ENCODE measurements around the gene PLEKHA7.

PLEKHA7 gene

DNA sequence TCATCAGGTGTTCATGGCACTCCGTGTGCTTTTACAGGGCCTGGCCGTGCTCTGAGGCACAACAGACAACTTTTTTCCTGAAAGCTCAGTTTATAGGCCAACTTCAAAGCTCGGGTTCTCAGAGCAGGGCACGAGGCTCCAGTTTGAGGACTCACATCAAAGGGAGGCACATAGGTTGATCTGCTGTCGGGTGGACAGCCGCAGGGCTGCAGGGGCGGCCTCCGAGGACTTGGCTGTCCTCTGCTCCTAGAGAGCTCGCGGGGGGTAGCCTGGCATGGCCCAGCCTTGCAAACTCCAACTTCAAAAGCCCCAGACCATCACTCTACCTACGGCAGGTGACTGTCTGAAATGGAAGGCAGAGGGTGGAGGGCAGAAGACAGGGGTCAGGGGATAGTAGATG, 244.2 kb downstream of the PLEKHA7 start:
- Histone ChIP-seq H3K4me3 (IDR thresholded peaks at IDR 0.05; ENCODE audit: insufficient read depth, low read depth, low read length) (no peak overlapping the region), H3K79me2 (ENCODE audit: insufficient read depth, low read depth) (no peaks in the 10 kb centered on the region), H2AFZ (ENCODE audit: low read depth) (no peak overlapping the region), H3K4me1 (ENCODE audit: low read depth, poor library complexity, severe bottlenecking) (peaks cover 22% of the 10 kb centered on the region), H4K20me1 (ENCODE audit: insufficient read depth) (no peaks in the 10 kb centered on the region), H3K4me2 (no peak overlapping the region), H3K36me3 (ENCODE audit: insufficient read depth) (no peaks in the 10 kb centered on the region), H3K27me3 (ENCODE audit: insufficient read depth, low read depth) (no peaks in the 10 kb centered on the region), H3K9ac (no peak overlapping the region), H3K27ac (no peak overlapping the region)
- TF ChIP-seq, protein P1, sequence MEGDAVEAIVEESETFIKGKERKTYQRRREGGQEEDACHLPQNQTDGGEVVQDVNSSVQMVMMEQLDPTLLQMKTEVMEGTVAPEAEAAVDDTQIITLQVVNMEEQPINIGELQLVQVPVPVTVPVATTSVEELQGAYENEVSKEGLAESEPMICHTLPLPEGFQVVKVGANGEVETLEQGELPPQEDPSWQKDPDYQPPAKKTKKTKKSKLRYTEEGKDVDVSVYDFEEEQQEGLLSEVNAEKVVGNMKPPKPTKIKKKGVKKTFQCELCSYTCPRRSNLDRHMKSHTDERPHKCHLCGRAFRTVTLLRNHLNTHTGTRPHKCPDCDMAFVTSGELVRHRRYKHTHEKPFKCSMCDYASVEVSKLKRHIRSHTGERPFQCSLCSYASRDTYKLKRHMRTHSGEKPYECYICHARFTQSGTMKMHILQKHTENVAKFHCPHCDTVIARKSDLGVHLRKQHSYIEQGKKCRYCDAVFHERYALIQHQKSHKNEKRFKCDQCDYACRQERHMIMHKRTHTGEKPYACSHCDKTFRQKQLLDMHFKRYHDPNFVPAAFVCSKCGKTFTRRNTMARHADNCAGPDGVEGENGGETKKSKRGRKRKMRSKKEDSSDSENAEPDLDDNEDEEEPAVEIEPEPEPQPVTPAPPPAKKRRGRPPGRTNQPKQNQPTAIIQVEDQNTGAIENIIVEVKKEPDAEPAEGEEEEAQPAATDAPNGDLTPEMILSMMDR (conservative IDR thresholded peaks at IDR 0.05; ENCODE audit: low read depth, low read length) = no peak

DNA sequence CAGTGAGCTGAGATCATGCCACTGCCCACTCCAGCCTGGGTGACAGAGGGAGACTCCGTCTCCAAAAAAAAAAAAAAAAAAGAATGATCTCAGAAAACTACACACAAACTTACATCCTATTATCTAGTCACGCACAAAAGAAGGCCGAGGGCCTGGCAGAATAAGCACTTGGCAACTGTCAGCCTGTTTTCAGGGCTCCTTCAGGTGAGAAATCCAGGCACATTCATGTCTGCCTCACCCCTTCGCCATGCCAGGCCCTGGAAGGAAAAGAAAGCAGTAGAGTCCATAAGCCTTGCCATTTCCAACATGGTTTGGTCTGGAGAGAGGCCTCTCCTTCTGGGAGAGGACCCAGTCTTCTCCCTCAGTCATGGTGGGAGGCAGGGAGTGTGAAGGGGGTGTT, 244.8 kb downstream of the PLEKHA7 start:
- peaks cover 22% of the 10 kb centered on the region for H3K4me1 ChIP-seq (ENCODE audit: low read depth, poor library complexity, severe bottlenecking)
- no peak overlapping the region for H3K4me3 ChIP-seq (IDR thresholded peaks at IDR 0.05; ENCODE audit: insufficient read depth, low read depth, low read length)
- no peak overlapping the region for H3K27ac ChIP-seq
- no peak overlapping the region for H3K9ac ChIP-seq
- TF ChIP-seq, protein P1 (conservative IDR thresholded peaks at IDR 0.05; ENCODE audit: low read depth, low read length) = no peak
- no peaks in the 10 kb centered on the region for H3K79me2 ChIP-seq (ENCODE audit: insufficient read depth, low read depth)
- no peaks in the 10 kb centered on the region for H4K20me1 ChIP-seq (ENCODE audit: insufficient read depth)
- no peaks in the 10 kb centered on the region for H3K27me3 ChIP-seq (ENCODE audit: insufficient read depth, low read depth)
- no peaks in the 10 kb centered on the region for H3K36me3 ChIP-seq (ENCODE audit: insufficient read depth)
- H3K4me2 ChIP-seq = no peak overlapping the region
- no peak overlapping the region for H2AFZ ChIP-seq (ENCODE audit: low read depth)

DNA sequence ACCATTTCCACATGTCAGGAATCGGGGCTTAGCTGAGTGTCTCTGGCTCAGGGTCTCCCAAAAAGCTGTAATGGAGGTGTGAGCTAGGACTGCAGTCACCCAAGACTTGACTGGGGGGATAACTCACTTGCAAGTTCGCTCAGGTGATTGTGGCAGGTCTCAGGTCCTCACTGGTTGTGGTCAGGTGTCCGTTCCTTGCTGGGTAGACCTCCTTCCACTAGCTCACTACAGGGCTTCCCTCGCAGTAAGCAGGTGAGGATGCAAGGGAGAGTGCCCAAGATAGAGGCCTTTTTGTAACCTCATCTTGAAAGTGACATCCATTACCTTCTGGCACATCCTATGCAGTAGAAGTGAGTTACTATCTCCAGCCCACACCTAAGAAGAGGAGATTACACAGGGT, 246.3 kb downstream of the PLEKHA7 start:
- H2AFZ ChIP-seq (ENCODE audit: low read depth) = no peak overlapping the region
- TF ChIP-seq, protein P1 (conservative IDR thresholded peaks at IDR 0.05; ENCODE audit: low read depth, low read length) = no peak
- H3K9ac ChIP-seq = no peak overlapping the region
- H4K20me1 ChIP-seq (ENCODE audit: insufficient read depth) = no peaks in the 10 kb centered on the region
- H3K4me2 ChIP-seq = no peak overlapping the region
- H3K79me2 ChIP-seq (ENCODE audit: insufficient read depth, low read depth) = no peaks in the 10 kb centered on the region
- peaks cover 22% of the 10 kb centered on the region for H3K4me1 ChIP-seq (ENCODE audit: low read depth, poor library complexity, severe bottlenecking)
- H3K4me3 ChIP-seq (IDR thresholded peaks at IDR 0.05; ENCODE audit: insufficient read depth, low read depth, low read length) = no peak overlapping the region
- no peaks in the 10 kb centered on the region for H3K27me3 ChIP-seq (ENCODE audit: insufficient read depth, low read depth)
- H3K36me3 ChIP-seq (ENCODE audit: insufficient read depth) = no peaks in the 10 kb centered on the region
- H3K27ac ChIP-seq = no peak overlapping the region

GRCh38 chr11:16767137-16767536, 247.1 kb downstream of the PLEKHA7 start:
- Histone ChIP-seq H2AFZ (ENCODE audit: low read depth) (no peak overlapping the region), H3K27ac (no peak overlapping the region), H3K9ac (no peak overlapping the region), H3K4me1 (ENCODE audit: low read depth, poor library complexity, severe bottlenecking) (peaks cover 14% of the 10 kb centered on the region), H3K4me2 (no peak overlapping the region), H3K36me3 (ENCODE audit: insufficient read depth) (no peaks in the 10 kb centered on the region), H3K27me3 (ENCODE audit: insufficient read depth, low read depth) (no peaks in the 10 kb centered on the region), H4K20me1 (ENCODE audit: insufficient read depth) (no peaks in the 10 kb centered on the region), H3K79me2 (ENCODE audit: insufficient read depth, low read depth) (no peaks in the 10 kb centered on the region), H3K4me3 (IDR thresholded peaks at IDR 0.05; ENCODE audit: insufficient read depth, low read depth, low read length) (no peak overlapping the region)
- TF ChIP-seq, protein P1 (conservative IDR thresholded peaks at IDR 0.05; ENCODE audit: low read depth, low read length) = no peak
